NCI-H748 (cell line): ENCODE measurements around the gene GH1.
"Not testable (repeated sequence)": the region's sequence is repeated elsewhere in the genome, so short reads cannot be mapped to it uniquely, and the experiment has no call there.

Source experiments
- DNase-seq: peaks from one replicate; lab custom pipeline; 2025; ENCODE audit not compliant: unreplicated experiment; lab: John Stamatoyannopoulos, UW

GH1 gene

DNA sequence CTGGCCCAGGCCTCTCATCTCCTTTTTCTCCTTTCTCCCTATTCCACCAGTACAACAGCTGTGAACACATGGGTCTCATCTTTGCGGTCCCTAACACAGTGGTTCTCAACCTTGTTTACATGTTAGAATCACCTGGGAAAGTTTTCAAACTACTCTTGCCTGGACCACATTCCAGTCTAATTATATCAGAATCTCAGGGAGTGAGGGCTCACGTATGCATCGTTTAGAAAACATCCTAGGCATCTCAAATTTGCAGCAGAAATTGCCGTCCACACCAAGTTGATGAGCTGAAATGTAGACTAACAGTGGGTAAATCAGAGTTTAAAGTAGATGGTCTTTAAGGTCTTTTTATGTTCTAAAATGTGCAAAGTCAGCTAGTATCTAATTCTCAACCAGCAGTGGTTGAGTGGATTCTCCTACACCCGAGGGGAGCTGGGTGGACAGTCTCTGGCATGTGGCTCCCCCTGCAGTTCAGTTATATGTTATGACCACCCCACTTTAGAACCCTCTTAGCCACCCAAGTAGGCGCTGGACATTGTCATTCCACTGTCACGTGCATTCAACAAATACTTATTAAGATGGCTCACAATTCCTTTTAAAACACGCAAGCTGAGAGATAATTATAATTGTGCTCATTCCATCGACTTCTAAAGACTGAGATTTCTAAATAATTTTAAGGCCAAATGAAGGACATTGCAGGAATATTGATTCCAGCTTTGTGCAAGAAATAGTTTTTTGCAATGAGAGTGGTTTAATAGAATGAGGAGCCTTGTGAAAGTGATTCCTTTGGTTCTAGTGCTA lies 48.9 kb downstream of the GH1 start:
- DNase-seq, result not testable (repeated sequence)
